ENCODE data around the gene NDUFS4.

DNA sequence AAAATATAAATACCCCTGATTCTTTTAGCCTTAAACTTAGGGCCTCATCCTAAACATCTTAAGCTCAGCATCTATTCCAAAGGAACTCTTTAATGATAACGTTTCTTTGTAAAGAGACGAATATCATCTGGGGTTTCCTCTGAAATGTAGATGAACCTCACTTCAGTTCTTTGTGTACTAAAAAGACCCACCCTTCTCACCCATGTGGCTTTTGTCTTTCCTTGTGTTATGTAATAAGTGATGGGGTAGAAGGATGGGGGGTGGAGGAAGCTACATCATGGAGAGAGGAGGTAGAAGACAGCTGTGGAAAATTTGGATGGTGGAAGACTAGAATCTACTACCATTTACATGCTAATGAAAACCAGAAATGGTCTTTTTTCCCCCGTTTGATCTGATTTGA lies 111.0 kb downstream of the NDUFS4 start:
- TF ChIP-seq YY1 (IDR thresholded peaks at IDR 0.05; ENCODE audit: borderline replicate concordance in 1 of 3, control insufficient read depth in 1 of 3, extremely low read depth in 1 of 3, insufficient read depth in 3 of 3, insufficient read length in 1 of 3, insufficient replicate concordance in 2 of 3, low read depth in 1 of 3, low read length in 2 of 3) (no peak), ZNF232 (CRISPR knock-in tag; IDR thresholded peaks at IDR 0.05) (no peak), ZNF778 (CRISPR knock-in tag; IDR thresholded peaks at IDR 0.05) (no peak), HLTF (IDR thresholded peaks at IDR 0.05) (no peak), RFX1 (IDR thresholded peaks at IDR 0.05) (no peak), CBX2 (IDR thresholded peaks at IDR 0.05; ENCODE audit: insufficient read depth, low read length, poor library complexity, severe bottlenecking) (no peak), KAT2B (IDR thresholded peaks at IDR 0.05; ENCODE audit: low read depth, low read length) (no peak), TCF7L2 (IDR thresholded peaks at IDR 0.05; ENCODE audit: low read depth, low read length) (no peak), ZFP36 (IDR thresholded peaks at IDR 0.05; ENCODE audit: low read depth, low read length, partially characterized antibody) (no peak), RAD21 (CRISPR knock-in tag; conservative IDR thresholded peaks at IDR 0.05 in 1 of 2, IDR thresholded peaks at IDR 0.05 in 1 of 2) (no peak), ZNF212 (CRISPR knock-in tag; IDR thresholded peaks at IDR 0.05) (no peak)
